HL-60 (cell line): ENCODE results near the gene FSTL4.

ENCODE experiments used
- POLR2AphosphoS5 ChIP-seq: IDR thresholded peaks from 2 replicates; pipeline ENCODE4 v1.6.1; 2012; ENCODE audit warnings: low read depth
- REST ChIP-seq: IDR thresholded peaks from 2 replicates; pipeline ENCODE4 v1.6.1; 2012; ENCODE audit warnings: low read depth; ENCODE audit not compliant: insufficient replicate concordance
- TF ChIP-seq, protein P1 (sequence below): IDR thresholded peaks from one replicate; pipeline ENCODE4 v1.5.1; 2011; ENCODE audit warnings: low read length, control low read depth, inconsistent platforms; ENCODE audit not compliant: insufficient read depth

DNA sequence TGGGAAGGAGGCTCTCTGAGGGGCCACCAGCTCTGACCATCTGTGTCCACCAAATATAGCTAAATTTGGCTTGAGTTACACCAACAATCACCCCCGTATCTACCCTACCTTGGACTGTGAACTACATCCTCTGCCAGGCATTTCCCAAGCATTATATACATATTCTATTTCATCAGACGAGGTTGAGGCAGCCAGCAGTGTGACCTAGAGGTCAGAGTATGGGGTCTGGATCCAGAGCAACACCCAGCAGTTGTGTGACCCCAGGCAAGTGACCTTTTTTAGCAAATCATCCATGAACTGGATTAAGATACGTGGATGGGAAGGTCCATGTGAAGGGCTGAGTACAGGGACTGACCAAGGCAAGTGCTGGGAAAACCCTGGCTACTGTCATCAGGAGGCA lies 379.9 kb downstream of the FSTL4 start:
- no peak for TF ChIP-seq REST
- TF ChIP-seq, protein P1, sequence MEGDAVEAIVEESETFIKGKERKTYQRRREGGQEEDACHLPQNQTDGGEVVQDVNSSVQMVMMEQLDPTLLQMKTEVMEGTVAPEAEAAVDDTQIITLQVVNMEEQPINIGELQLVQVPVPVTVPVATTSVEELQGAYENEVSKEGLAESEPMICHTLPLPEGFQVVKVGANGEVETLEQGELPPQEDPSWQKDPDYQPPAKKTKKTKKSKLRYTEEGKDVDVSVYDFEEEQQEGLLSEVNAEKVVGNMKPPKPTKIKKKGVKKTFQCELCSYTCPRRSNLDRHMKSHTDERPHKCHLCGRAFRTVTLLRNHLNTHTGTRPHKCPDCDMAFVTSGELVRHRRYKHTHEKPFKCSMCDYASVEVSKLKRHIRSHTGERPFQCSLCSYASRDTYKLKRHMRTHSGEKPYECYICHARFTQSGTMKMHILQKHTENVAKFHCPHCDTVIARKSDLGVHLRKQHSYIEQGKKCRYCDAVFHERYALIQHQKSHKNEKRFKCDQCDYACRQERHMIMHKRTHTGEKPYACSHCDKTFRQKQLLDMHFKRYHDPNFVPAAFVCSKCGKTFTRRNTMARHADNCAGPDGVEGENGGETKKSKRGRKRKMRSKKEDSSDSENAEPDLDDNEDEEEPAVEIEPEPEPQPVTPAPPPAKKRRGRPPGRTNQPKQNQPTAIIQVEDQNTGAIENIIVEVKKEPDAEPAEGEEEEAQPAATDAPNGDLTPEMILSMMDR = no peak
- no peak for TF ChIP-seq POLR2AphosphoS5
